HuH-7 (cell line): ENCODE measurements around the gene ZFHX2.
A peak's percentile ranks its signal among the peaks of the same experiment; 100 is the strongest.

Experiments used
- DNase-seq: peaks from one replicate; pipeline ENCODE4 v3.0.0; 2011; ENCODE audit warnings: low spot score

ZFHX2 gene

GRCh38 chr14:23518709-23519108, 32.9 kb downstream of the ZFHX2 start:
- DNase-seq: no peak

DNA sequence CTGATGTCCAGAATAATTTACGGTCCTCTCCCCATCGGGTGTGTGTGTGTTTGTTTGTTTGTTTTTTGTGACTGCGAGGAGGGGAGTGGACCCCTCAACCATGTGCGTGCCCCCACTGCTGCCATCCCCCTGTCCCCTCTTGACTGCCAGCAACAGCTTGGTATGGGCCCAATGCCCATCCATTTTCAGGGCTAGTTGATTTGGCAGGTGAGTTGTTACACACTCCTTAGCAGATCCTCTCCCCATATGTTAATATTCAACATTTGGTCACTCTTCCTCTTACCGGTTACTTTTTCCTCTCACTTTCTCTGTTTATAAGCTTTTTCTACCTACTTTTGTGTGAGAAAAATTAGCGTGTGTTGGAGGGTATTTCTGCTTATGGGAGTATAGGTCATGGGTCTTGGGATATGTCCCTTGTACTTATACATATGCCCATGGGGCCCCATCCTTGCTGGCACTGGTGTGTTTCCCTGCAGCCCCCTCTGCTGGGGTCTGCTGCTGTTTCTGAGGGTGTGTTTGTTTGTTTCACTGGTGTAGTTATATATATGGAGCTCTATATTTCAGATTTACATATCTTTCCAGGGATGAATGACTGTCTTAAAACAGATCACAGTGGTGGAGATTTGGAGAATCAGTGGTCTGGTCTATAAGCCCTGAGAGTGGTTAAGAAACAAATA, 33.8 kb downstream of the ZFHX2 start:
- DNase-seq: no peak

- DNase-seq: no peak
These were observed 37.0 kb downstream of the ZFHX2 start for GRCh38 chr14:23514644-23514957.

DNA sequence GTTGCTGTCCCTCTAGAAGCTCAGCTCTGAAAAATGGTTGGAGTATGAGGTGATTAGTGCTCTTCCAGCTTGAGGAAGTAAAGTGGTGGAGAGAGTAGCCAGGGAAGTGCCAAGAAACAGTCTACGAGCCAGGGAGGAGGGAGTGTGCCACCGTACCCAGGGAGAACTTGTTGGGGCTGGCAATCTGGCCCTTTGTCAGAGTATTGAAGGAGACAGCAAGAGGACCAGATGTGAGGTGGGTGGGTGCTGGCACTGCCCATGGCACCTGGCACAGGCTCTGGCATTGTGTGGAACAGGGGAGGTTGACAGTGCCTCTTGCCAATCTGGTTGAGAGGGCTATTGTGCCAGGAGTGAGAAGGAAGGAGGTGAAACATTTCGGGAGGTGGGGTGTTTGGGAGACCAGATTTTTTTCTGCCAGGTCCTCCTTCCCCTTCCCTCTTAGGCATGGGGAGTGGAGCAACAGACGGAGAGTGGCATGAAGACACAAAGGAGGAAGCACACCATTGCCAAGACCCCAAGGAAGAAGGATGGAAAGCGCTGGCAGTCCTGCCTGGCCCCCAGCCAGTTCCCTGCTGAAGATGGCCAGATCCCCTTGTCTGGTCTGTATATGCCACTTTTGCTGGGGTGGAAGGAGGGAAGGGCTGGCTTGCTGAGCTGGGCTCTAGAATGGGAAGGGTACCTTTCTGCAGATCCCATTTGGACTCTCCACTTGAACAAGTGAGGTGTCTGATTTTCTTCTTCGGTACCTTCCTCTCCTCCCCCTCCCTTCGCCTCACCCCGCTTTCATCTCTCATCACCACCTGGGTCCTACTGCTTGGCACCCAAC, 37.5 kb downstream of the ZFHX2 start:
- no peak for DNase-seq

- no peak for DNase-seq
These were observed 38.4 kb downstream of the ZFHX2 start for GRCh38 chr14:23513005-23513817.

DNA sequence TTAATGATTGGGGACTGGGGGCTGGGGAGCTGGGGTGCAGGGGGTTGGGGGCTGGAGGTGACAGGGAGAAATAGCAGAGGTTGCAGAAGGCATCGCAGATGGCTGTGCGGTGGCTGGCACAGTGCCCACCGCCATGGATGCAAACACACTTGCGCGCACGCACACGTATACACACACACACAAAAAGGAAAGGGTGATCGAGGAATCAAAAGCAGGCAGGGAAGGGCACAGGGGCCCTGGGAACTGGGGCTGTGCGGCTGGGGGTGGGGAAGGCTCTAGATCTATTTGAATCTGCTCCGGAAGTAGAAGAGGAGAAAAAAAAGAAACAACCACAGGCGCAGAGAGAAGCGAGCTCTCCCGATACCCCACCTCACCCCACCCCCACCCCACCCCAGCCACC, 39.4 kb downstream of the ZFHX2 start:
- no peak for DNase-seq

GRCh38 chr14:23494223-23494622, 57.3 kb downstream of the ZFHX2 start:
- DNase-seq: no peak

DNA sequence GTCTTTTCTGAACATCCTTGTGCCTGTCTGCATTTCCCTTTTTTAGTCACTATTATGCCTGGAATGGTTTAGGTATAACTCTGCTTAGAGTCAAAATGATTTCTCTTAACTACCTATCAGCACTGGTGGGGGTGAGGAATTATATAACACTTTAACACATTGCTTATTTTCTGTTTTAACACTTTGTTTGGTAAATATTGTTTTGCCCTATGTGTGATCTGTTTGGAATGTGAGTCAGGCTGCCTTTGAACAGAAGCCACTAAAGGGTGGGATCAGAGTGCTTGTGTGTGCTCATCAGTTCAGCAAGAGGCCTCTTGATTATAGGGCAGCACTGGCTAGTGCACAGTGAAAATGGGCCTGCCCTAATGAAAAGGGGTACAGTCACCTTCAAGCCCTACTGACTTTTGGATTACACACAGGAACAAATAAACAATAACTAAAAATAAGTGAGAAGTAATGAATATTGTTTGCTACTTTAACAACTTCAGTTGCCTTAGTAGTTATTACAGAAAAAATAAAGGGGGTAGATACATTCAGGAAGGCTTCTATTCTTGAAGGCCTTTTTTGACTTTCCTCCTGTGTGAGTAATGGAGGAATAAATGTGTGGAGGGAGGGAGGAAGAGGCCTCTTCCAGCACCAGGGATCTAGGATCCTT, 58.8 kb downstream of the ZFHX2 start:
- DNase-seq: no peak

GRCh38 chr14:23487216-23487615, 64.3 kb downstream of the ZFHX2 start:
- no peak for DNase-seq

DNA sequence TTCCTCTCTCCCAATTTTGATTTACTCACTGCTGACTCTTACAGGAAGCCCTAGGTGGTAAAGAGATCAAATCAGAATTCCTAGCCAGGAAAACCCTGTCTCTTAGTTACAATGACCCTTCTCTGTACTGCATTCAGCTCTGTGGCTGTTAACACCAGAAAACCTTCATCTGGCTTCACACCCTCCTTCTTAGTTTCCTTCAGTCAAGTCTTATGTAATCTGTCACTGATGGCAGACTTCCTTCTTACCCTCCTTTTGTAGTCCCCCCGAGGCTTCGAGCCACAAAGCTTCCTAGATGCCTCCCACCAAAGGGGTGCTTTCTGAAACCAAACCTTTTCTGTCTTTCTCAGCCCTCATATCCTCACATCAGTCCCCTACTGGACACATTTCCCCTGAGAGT, 65.5 kb downstream of the ZFHX2 start:
- DNase-seq: no peak

- DNase-seq: no peak
These were observed 66.2 kb downstream of the ZFHX2 start for GRCh38 chr14:23485326-23485725.

- DNase-seq: peak; percentile 48
These were observed 68.2 kb downstream of the ZFHX2 start for GRCh38 chr14:23483236-23483854.

- no peak for DNase-seq
These were observed 68.8 kb downstream of the ZFHX2 start for GRCh38 chr14:23482823-23483148.

GRCh38 chr14:23481979-23482822, 69.4 kb downstream of the ZFHX2 start:
- DNase-seq: no peak

DNA sequence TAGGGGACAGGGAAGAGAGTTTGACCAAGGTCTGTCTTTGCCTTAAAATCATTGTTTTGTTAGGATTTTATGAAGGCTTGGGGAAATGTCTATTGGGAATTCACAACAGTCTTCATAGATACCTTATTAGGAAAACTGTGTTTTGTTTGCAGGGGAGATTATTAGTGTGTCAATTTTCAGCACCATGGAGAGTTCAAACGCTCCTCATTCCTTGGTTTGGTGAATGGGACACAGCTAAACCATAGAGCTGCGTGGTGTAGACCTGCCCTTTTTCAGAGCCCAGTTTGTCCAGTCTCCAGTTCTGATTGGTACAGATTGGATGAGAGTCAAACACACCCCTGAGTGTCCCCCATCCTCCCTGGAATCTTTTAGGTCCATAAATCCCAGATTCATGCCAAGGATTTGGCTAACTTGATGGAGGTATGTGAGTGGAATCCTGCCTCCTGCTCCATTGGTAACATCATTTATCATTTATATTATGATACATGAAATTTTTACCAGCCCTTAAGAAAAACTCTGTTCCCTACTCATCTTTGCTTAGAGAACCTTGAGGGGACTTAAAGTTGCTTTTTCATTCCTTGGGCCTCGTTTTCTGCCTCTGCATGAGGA, 70.1 kb downstream of the ZFHX2 start:
- no peak for DNase-seq

GRCh38 chr14:23478109-23478759, 73.3 kb downstream of the ZFHX2 start:
- peak; percentile 19 for DNase-seq

DNA sequence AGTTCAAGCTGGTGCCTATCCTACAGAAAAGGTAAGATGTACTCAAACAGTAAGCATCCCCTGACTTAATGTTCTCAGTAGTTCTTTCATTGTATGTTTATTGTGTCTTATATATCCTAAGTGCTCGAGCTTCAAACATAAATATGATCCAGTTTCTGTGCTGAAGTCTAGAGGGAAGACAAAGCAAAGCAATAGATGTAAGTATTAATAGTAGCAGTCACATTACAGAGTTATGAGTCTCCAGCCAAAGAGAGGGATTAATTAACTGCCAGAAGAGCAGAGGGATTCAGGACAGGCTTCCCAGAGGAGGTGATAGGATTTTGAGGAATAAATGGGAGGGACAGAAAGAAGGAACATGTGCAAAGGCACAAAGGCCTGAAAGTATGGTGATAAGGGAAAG, 80.6 kb downstream of the ZFHX2 start:
- no peak for DNase-seq
